Ovary (tissue), 9 donors: ENCODE data around the gene HDHD3. TPM values are rescaled to one million over a fixed set of nuclear protein-coding genes. Genes with fewer than 3 reads are reported as not detected.
"Not testable (repeated sequence)": the region's sequence is repeated elsewhere in the genome, so short reads cannot be mapped to it uniquely, and the experiment has no call there.

ENCODE experiments used
- DNase-seq, 5 donors: peaks; one replicate each; pipeline ENCODE4 v3.0.0-alpha.2; 2019 to 2020
- H3K27ac ChIP-seq, 2 donors: fragments of 200-600 bp; one replicate each; pipeline versions ENCODE4 v1.5.1 to v1.8.0; 2019 to 2022
- H3K27me3 ChIP-seq: fragments of 200-600 bp; one replicate; pipeline ENCODE4 v1.8.0; 2022
- H3K36me3 ChIP-seq: fragments of 200-600 bp; sonication (generic); one replicate; pipeline ENCODE4 v1.5.1; 2019
- H3K4me1 ChIP-seq: one replicate; pipeline ENCODE4 v1.8.1; 2013; ENCODE audit warnings: mild to moderate bottlenecking, moderate library complexity; ENCODE audit not compliant: insufficient read depth
- H3K4me3 ChIP-seq: fragments of 200-600 bp; sonication (generic); one replicate; pipeline ENCODE4 v1.5.1; 2017
- H3K9me3 ChIP-seq, 2 donors: fragments of 200-600 bp in 1 of 2; sonication (generic) in 1 of 2; one replicate each; pipeline versions ENCODE4 v1.5.1 to v1.8.1; 2013 to 2019; ENCODE audit warnings: mild to moderate bottlenecking in 1 of 2, moderate library complexity in 1 of 2
- CTCF ChIP-seq, 3 donors: fragments of 450-650 bp in 2 of 3; fragments of 200-600 bp in 1 of 3; IDR thresholded peaks; one replicate each; pipeline versions ENCODE4 v1.5.1 to v1.8.0; 2016 to 2022; ENCODE audit warnings: antibody characterized with exemption in 3 of 3, mild to moderate bottlenecking in 1 of 3
- EP300 ChIP-seq: sonication (generic); formaldehyde crosslinking; IDR thresholded peaks from one replicate; pipeline ENCODE4 v1.6.1; 2017; ENCODE audit warnings: antibody characterized with exemption
- POLR2A ChIP-seq: fragments of 450-650 bp; IDR thresholded peaks from one replicate; pipeline ENCODE4 v1.6.1; 2017; ENCODE audit warnings: antibody characterized with exemption, mild to moderate bottlenecking, moderate library complexity
- WGBS, 3 donors: extraction: QIAGEN DNeasy Blood & Tissue Kit in 1 of 3; methylation state at CpG; one replicate each; pipeline versions ENCODE4 v1.1.5 to v1.1.7; 2013 to 2017; 5-methylcytosine and 5-hydroxymethylcytosine counted together
- intact Hi-C, 4 donors: fragments of 100-400 bp; cut with DNase I; formaldehyde crosslinking; loops; one replicate each; pipeline versions ENCODE4 v1.11.0 to v1.15.1; 2022 to 2023
- polyA plus RNA-seq, 2 donors: library from polyadenylated mRNA; stranded (reverse); fragments of 200-250 nt in 1 of 2; fragments of 350-450 nt in 1 of 2; fragmentation: Illumina TruSeq in 1 of 2; extraction: RNeasy Lipid Tissue Mini Kit (QIAGEN cat#74804) in 1 of 2; gene quantifications; one replicate each; pipeline ENCODE4 v1.2.3, GENCODE V29; 2013 to 2014
- total RNA-seq, 7 donors: library from RNA; depleted of rRNA in 2 of 7; stranded (reverse); fragments of >200 nt in 2 of 7; fragmentation: NEBNext Ultra II Directional in 3 of 7; extraction: Animal tissue kit (Norgen Biotek cat#: 25700) in 3 of 7; gene quantifications; one replicate each; pipeline versions ENCODE4 v1.1.0 to v1.2.4, GENCODE V29; 2016 to 2023
- donor health status: DM: no; HTN: no; CAD: no; lungs with moderate emphysema.
- donor health status: DM: no; HTN: no; CAD: no.
- donor health status: Bipolar disorder and iron deficiency.
- donor health status: DM: yes; HTN: yes; CAD: no.
- donor health status: DM: no; HTN: no; CAD: no.
- donor health status: DM: yes; HTN: yes; CAD: no.

Gene HDHD3
- total and polyA plus RNA-seq, 9 donors: 8.9 to 24.9 (median 21.1) TPM

- TF ChIP-seq CTCF (IDR thresholded peaks at IDR 0.05) (no peak), EP300 (no peak), POLR2A (no peak)
- H3K36me3 ChIP-seq: no peaks in the 10 kb centered on the region
- intact Hi-C loops: no loop called here
- DNase-seq: no peak
- H3K4me3 ChIP-seq: no peak overlapping the region
- no peaks in the 10 kb centered on the region for H3K27me3 ChIP-seq
- no peaks in the 10 kb centered on the region for H3K9me3 ChIP-seq
- 78 to 84% (median 81%) methylated on average over 9 of the region's 9 CpGs for WGBS, 3 donors
- no peaks in the 10 kb centered on the region for H3K4me1 ChIP-seq
- no peak overlapping the region for H3K27ac ChIP-seq
Measured at GRCh38 chr9:113387560-113388230, 10.9 kb upstream of the HDHD3 start.

- Histone ChIP-seq H3K27me3 (no peaks in the 10 kb centered on the region), H3K36me3 (no peaks in the 10 kb centered on the region), H3K9me3 (no peaks in the 10 kb centered on the region), H3K4me1 (no peaks in the 10 kb centered on the region), H3K4me3 (no peak overlapping the region), H3K27ac (no peak overlapping the region)
- DNase-seq: no peak
- intact Hi-C loops: no loop called here
- WGBS, 3 donors: 87 to 95% (median 91%) methylated on average over 4 of the region's 4 CpGs
- TF ChIP-seq EP300: no peak
- no peak for TF ChIP-seq CTCF (IDR thresholded peaks at IDR 0.05)
- TF ChIP-seq POLR2A: no peak
Measured at GRCh38 chr9:113386571-113387393, 10.0 kb upstream of the HDHD3 start.

DNA sequence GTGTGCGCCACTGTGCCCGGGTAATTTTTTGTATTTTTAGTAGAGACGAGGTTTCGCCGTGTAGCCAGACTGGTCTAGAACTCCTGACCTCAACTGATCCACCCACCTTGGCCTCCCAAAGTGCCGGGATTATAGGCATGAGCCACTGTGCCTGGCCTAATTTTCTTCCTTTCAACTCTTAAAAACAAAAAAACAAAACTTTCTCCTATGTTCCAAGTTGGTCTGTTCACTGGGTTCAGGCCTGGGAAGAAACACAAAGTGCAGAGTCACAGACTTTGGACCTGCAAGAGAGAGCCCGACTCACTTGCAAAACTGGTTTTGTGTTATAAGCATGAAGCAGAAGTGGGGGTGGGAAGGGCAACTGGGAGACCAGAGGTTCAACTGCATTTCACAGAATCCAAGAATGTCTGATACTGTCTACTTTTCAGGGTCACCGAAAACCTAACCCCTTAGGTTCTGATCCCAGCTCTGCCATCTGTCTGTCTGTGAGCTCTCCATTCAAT is 5.2 kb upstream of the HDHD3 start:
- H3K9me3 ChIP-seq: no peaks in the 10 kb centered on the region
- H3K27ac ChIP-seq: no peak overlapping the region
- WGBS, 3 donors: 85 to 88% (median 85%) methylated on average over 8 of the region's 8 CpGs
- no peaks in the 10 kb centered on the region for H3K27me3 ChIP-seq
- intact Hi-C loops: no loop called here
- peaks cover 7% of the 10 kb centered on the region for H3K4me1 ChIP-seq
- H3K36me3 ChIP-seq: no peaks in the 10 kb centered on the region
- TF ChIP-seq POLR2A: no peak
- TF ChIP-seq CTCF (IDR thresholded peaks at IDR 0.05): no peak
- no peak for TF ChIP-seq EP300
- H3K4me3 ChIP-seq: no peak overlapping the region
- no peak for DNase-seq

GRCh38 chr9:113381441-113381840 is 4.7 kb upstream of the HDHD3 start:
- H3K9me3 ChIP-seq, H3K27me3 ChIP-seq, intact Hi-C loops, H3K4me3 ChIP-seq, H3K27ac ChIP-seq, H3K36me3 ChIP-seq, H3K4me1 ChIP-seq, DNase-seq: not testable (repeated sequence)
- 90 to 94% (median 90%) methylated on average over 7 of the region's 7 CpGs for WGBS, 3 donors
